ENCODE data around the gene IBSP. TPM values are rescaled to one million over a fixed set of nuclear protein-coding genes. Genes with fewer than 3 reads are reported as not detected.

The IBSP gene
- total RNA-seq, 2 donors from 2014 or later = not detected

GRCh38 chr4:87857789-87858188, 58.4 kb downstream of the IBSP start:
- H3K36me3 ChIP-seq (replicated peaks in 1 of 2; ENCODE audit: insufficient read depth in 1 of 2, low read depth in 2 of 2) = no peaks in the 10 kb centered on the region
- intact Hi-C loops (cut with DNase I) = loop anchor here (10.0 kb wide), 1 partner anchor 357 kb away; no protein-coding TSS in a partner anchor
- H3K4me1 ChIP-seq = peaks cover 10% of the 10 kb centered on the region
- no peak overlapping the region for H3K27ac ChIP-seq
- TF ChIP-seq POLR2A (IDR thresholded peaks at IDR 0.05) (no peak), CTCF (IDR thresholded peaks at IDR 0.05) (no peak)
- no peaks in the 10 kb centered on the region for H3K27me3 ChIP-seq
- no peak for ATAC-seq
- no peaks in the 10 kb centered on the region for H3K9me3 ChIP-seq
- 43 to 48% methylated on average over 5 of the region's 5 CpGs for WGBS, 2 donors
- H3K4me3 ChIP-seq = no peak overlapping the region
- no peak for DNase-seq

Other genes starting within 250 kb of the IBSP start
- gene DSPP, start 191.0 kb upstream of the IBSP start, total RNA-seq = not detected
- not detected for gene DMP1, start 149.3 kb upstream of the IBSP start, total RNA-seq
- gene MEPE, start 33.4 kb downstream of the IBSP start, total RNA-seq = not detected
- 100 to 1,000 TPM in 1 of 2 donors, 10 to 100 TPM in 1; 62.8 to 154 TPM for gene SPP1, start 176.2 kb downstream of the IBSP start, total RNA-seq
- 10 to 100 TPM; 29.8 to 33.6 TPM for gene PKD2, start 208.1 kb downstream of the IBSP start, total RNA-seq